IPS-15b (cell line): ENCODE data around the gene IKZF4.
A peak's percentile ranks its signal among the peaks of the same experiment; 100 is the strongest.
"Not testable (repeated sequence)": the region's sequence is repeated elsewhere in the genome, so short reads cannot be mapped to it uniquely, and the experiment has no call there.

ENCODE experiments used
- H3K27me3 ChIP-seq: one replicate; pipeline ENCODE4 v1.6.1; 2013; ENCODE audit warnings: low read length; ENCODE audit not compliant: control insufficient read depth, insufficient read depth
- H3K36me3 ChIP-seq: one replicate; pipeline ENCODE4 v1.6.1; 2013; ENCODE audit warnings: low read length; ENCODE audit not compliant: control insufficient read depth, insufficient read depth
- H3K4me1 ChIP-seq: one replicate; pipeline ENCODE4 v1.6.1; 2013; ENCODE audit warnings: mild to moderate bottlenecking, low read length; ENCODE audit not compliant: control insufficient read depth, insufficient read depth
- H3K4me3 ChIP-seq: one replicate; pipeline ENCODE4 v1.5.1; 2013; ENCODE audit warnings: low read depth, low read length
- H3K9ac ChIP-seq: one replicate; pipeline ENCODE4 v1.6.1; 2013; ENCODE audit warnings: low read depth, mild to moderate bottlenecking, low read length
- H3K9me3 ChIP-seq: one replicate; pipeline ENCODE4 v1.6.1; 2013; ENCODE audit warnings: mild to moderate bottlenecking, low read length; ENCODE audit not compliant: control insufficient read depth, insufficient read depth

Gene IKZF4

GRCh38 chr12:56042843-56043242, 22.0 kb downstream of the IKZF4 start:
- peaks cover 7% of the 10 kb centered on the region for H3K36me3 ChIP-seq
- H3K27me3 ChIP-seq, result no peaks in the 10 kb centered on the region
- no peaks in the 10 kb centered on the region for H3K9me3 ChIP-seq
- H3K4me3 ChIP-seq, result peak overlapping the region; percentile 93
- no peaks in the 10 kb centered on the region for H3K4me1 ChIP-seq
- peak overlapping the region; percentile 97 for H3K9ac ChIP-seq

- Histone ChIP-seq H3K4me1 (no peaks in the 10 kb centered on the region), H3K9me3 (no peaks in the 10 kb centered on the region), H3K27me3 (no peaks in the 10 kb centered on the region), H3K4me3 (no peak overlapping the region), H3K36me3 (peaks cover 7% of the 10 kb centered on the region), H3K9ac (no peak overlapping the region)
These were observed 25.4 kb downstream of the IKZF4 start for GRCh38 chr12:56046027-56046780.

- Histone ChIP-seq H3K36me3 (no peaks in the 10 kb centered on the region), H3K4me1 (no peaks in the 10 kb centered on the region), H3K27me3 (no peaks in the 10 kb centered on the region), H3K4me3 (no peak overlapping the region), H3K9ac (no peak overlapping the region), H3K9me3 (no peaks in the 10 kb centered on the region)
These were observed 32.6 kb downstream of the IKZF4 start for GRCh38 chr12:56053407-56053893.

GRCh38 chr12:56059964-56060363, 39.1 kb downstream of the IKZF4 start:
- H3K4me1 ChIP-seq, H3K4me3 ChIP-seq, H3K36me3 ChIP-seq, H3K27me3 ChIP-seq, H3K9me3 ChIP-seq, H3K9ac ChIP-seq: not testable (repeated sequence)

- Histone ChIP-seq H3K4me3 (no peak overlapping the region), H3K9me3 (no peaks in the 10 kb centered on the region), H3K4me1 (no peaks in the 10 kb centered on the region), H3K27me3 (no peaks in the 10 kb centered on the region), H3K36me3 (no peaks in the 10 kb centered on the region), H3K9ac (no peak overlapping the region)
These were observed 41.1 kb downstream of the IKZF4 start for GRCh38 chr12:56061982-56062381.

- no peaks in the 10 kb centered on the region for H3K36me3 ChIP-seq
- H3K27me3 ChIP-seq, result no peaks in the 10 kb centered on the region
- no peaks in the 10 kb centered on the region for H3K4me1 ChIP-seq
- no peak overlapping the region for H3K4me3 ChIP-seq
- H3K9me3 ChIP-seq, result no peaks in the 10 kb centered on the region
- no peak overlapping the region for H3K9ac ChIP-seq
These were observed 42.2 kb downstream of the IKZF4 start for GRCh38 chr12:56062996-56063395.

GRCh38 chr12:56071648-56072047, 50.8 kb downstream of the IKZF4 start:
- no peaks in the 10 kb centered on the region for H3K27me3 ChIP-seq
- no peaks in the 10 kb centered on the region for H3K4me1 ChIP-seq
- no peaks in the 10 kb centered on the region for H3K36me3 ChIP-seq
- no peak overlapping the region for H3K4me3 ChIP-seq
- no peak overlapping the region for H3K9ac ChIP-seq
- H3K9me3 ChIP-seq, result no peaks in the 10 kb centered on the region

- Histone ChIP-seq H3K9ac (no peak overlapping the region), H3K9me3 (no peaks in the 10 kb centered on the region), H3K27me3 (no peaks in the 10 kb centered on the region), H3K36me3 (no peaks in the 10 kb centered on the region), H3K4me3 (no peak overlapping the region), H3K4me1 (peaks cover 4% of the 10 kb centered on the region)
These were observed 53.6 kb downstream of the IKZF4 start for GRCh38 chr12:56074396-56074795.

- not testable (repeated sequence) for H3K36me3 ChIP-seq, H3K9me3 ChIP-seq, H3K9ac ChIP-seq, H3K27me3 ChIP-seq, H3K4me3 ChIP-seq
- H3K4me1 ChIP-seq, result peaks cover 18% of the 10 kb centered on the region
These were observed 57.1 kb downstream of the IKZF4 start for GRCh38 chr12:56077966-56078365.

- Histone ChIP-seq H3K36me3 (no peaks in the 10 kb centered on the region), H3K9ac (no peak overlapping the region), H3K9me3 (no peaks in the 10 kb centered on the region), H3K27me3 (no peaks in the 10 kb centered on the region), H3K4me3 (peak overlapping the region; percentile 90), H3K4me1 (peaks cover 18% of the 10 kb centered on the region)
These were observed 57.6 kb downstream of the IKZF4 start for GRCh38 chr12:56078427-56078826.

GRCh38 chr12:56078931-56079722, 58.3 kb downstream of the IKZF4 start:
- Histone ChIP-seq H3K27me3 (no peaks in the 10 kb centered on the region), H3K9me3 (no peaks in the 10 kb centered on the region), H3K9ac (peak overlapping the region; percentile 89), H3K4me1 (peaks cover 18% of the 10 kb centered on the region), H3K36me3 (peaks cover 5% of the 10 kb centered on the region), H3K4me3 (peak overlapping the region; percentile 90)
